Caki2 (cell line): ENCODE measurements around the gene TCF4. TPM values are rescaled to one million over a fixed set of nuclear protein-coding genes. Genes with fewer than 3 reads are reported as not detected.

Experiments
- DNase-seq: peaks from one replicate; pipeline ENCODE4 v3.0.0-alpha.2; 2015; ENCODE audit warnings: low read depth
- in situ Hi-C: cut with HindIII; loops from 2 replicates; pipeline ENCODE4 v1.10.0; 2016; ENCODE audit warnings: low sequenced_read_pairs, low pct_unique_long_range_greater_than_20kb, mixed read lengths
- total RNA-seq: library from RNA; depleted of rRNA; stranded (reverse); fragments of >200 nt; shearing (Covaris generic); gene quantifications from 2 replicates; pipeline ENCODE4 v1.2.3, GENCODE V29; 2014; ENCODE audit warnings: low replicate concordance

Gene TCF4
- total RNA-seq, 1 experiment from 2014 or later, result 9.5 TPM

- no peak for DNase-seq
- in situ Hi-C loops, result no loop called here
Observed at GRCh38 chr18:55387139-55387984, 200.6 kb downstream of the TCF4 start.

- DNase-seq, result no peak
- in situ Hi-C loops, result no loop called here
Observed at GRCh38 chr18:55386545-55386944, 201.4 kb downstream of the TCF4 start.

GRCh38 chr18:55385770-55386169 is 202.2 kb downstream of the TCF4 start:
- in situ Hi-C loops, result no loop called here
- no peak for DNase-seq

- in situ Hi-C loops, result no loop called here
- DNase-seq, result peak; percentile 4
Observed at GRCh38 chr18:55384551-55385275, 203.3 kb downstream of the TCF4 start.

- in situ Hi-C loops, result no loop called here
Observed at GRCh38 chr18:55384115-55384514, 203.9 kb downstream of the TCF4 start.

GRCh38 chr18:55382277-55382805 is 205.7 kb downstream of the TCF4 start:
- no peak for DNase-seq
- in situ Hi-C loops, result no loop called here

More at GRCh38 chr18:55384115-55384514, 203.9 kb downstream of the TCF4 start:
- DNase-seq, result no peak

GRCh38 chr18:55381277-55381676 is 206.7 kb downstream of the TCF4 start:
- in situ Hi-C loops, result no loop called here
- no peak for DNase-seq

- in situ Hi-C loops, result no loop called here
- no peak for DNase-seq
Observed at GRCh38 chr18:55380589-55380988, 207.4 kb downstream of the TCF4 start.

- DNase-seq, result no peak
- in situ Hi-C loops, result no loop called here
Observed at GRCh38 chr18:55376387-55376786, 211.6 kb downstream of the TCF4 start.

GRCh38 chr18:55375930-55376329 is 212.1 kb downstream of the TCF4 start:
- no peak for DNase-seq
- in situ Hi-C loops, result no loop called here

- in situ Hi-C loops, result no loop called here
Observed at GRCh38 chr18:55374741-55375140, 213.3 kb downstream of the TCF4 start.

GRCh38 chr18:55372209-55372608 is 215.8 kb downstream of the TCF4 start:
- no peak for DNase-seq
- in situ Hi-C loops, result no loop called here

More at GRCh38 chr18:55374741-55375140, 213.3 kb downstream of the TCF4 start:
- DNase-seq, result no peak

GRCh38 chr18:55370936-55371335 is 217.1 kb downstream of the TCF4 start:
- DNase-seq, result no peak
- in situ Hi-C loops, result no loop called here

GRCh38 chr18:55369346-55369745 is 218.6 kb downstream of the TCF4 start:
- DNase-seq, result no peak
- in situ Hi-C loops, result no loop called here

GRCh38 chr18:55365342-55365741 is 222.7 kb downstream of the TCF4 start:
- in situ Hi-C loops, result no loop called here
- DNase-seq, result no peak

GRCh38 chr18:55362303-55362702 is 225.7 kb downstream of the TCF4 start:
- in situ Hi-C loops, result no loop called here
- DNase-seq, result no peak

GRCh38 chr18:55361492-55362250 is 226.3 kb downstream of the TCF4 start:
- in situ Hi-C loops, result no loop called here
- DNase-seq, result no peak

- in situ Hi-C loops, result no loop called here
Observed at GRCh38 chr18:55360061-55360460, 227.9 kb downstream of the TCF4 start.

GRCh38 chr18:55356815-55357214 is 231.2 kb downstream of the TCF4 start:
- DNase-seq, result no peak

More at GRCh38 chr18:55360061-55360460, 227.9 kb downstream of the TCF4 start:
- DNase-seq, result no peak

More at GRCh38 chr18:55356815-55357214, 231.2 kb downstream of the TCF4 start:
- in situ Hi-C loops, result no loop called here
